HEK293 (cell line): ENCODE measurements around the gene TEKT5.

Source experiments
- CTCF ChIA-PET: fragments of 350-600 bp; formaldehyde crosslinking; extraction: SDS; loops from one replicate; lab custom pipeline; 2021; ENCODE audit warnings: antibody characterized with exemption; lab: Yijun Ruan, JAX
- POLR2A ChIA-PET: fragments of 300-600 bp; formaldehyde crosslinking; extraction: SDS; loops from one replicate; lab custom pipeline; 2020; ENCODE audit warnings: antibody characterized with exemption, inconsistent platforms; lab: Yijun Ruan, JAX
- H3K27ac ChIP-seq: fragments of 200-500 bp; sonication (Bioruptor generic); 2 replicates; pipeline ENCODE4 v1.5.1; 2014; ENCODE audit warnings: low read depth, low read length, control low read depth, inconsistent platforms; ENCODE audit errors: extremely low read depth
- H3K36me3 ChIP-seq, 2 experiments: fragments of 200-500 bp in 1 of 2; sonication (Bioruptor generic) in 1 of 2; 1 replicate in 1 of 2; 2 replicates in 1 of 2; pipeline ENCODE4 v1.5.1; 2014 to 2017; ENCODE audit warnings: inconsistent platforms in 2 of 2, low read length in 2 of 2; ENCODE audit not compliant: control insufficient read depth in 2 of 2, insufficient read depth in 1 of 2
- H3K4me1 ChIP-seq: fragments of 200-500 bp; sonication (Bioruptor generic); 2 replicates; pipeline ENCODE4 v1.5.1; 2014; ENCODE audit warnings: mild to moderate bottlenecking, low read length, inconsistent platforms; ENCODE audit not compliant: control insufficient read depth, insufficient read depth
- H3K4me3 ChIP-seq: 2 replicates; pipeline ENCODE4 v1.5.1; 2011; ENCODE audit warnings: low read depth, mild to moderate bottlenecking, control low read depth, low read length, moderate library complexity
- H3K9me3 ChIP-seq: fragments of 200-500 bp; sonication (Bioruptor generic); 2 replicates; pipeline ENCODE4 v1.5.1; 2014; ENCODE audit warnings: low read depth, low read length, inconsistent platforms; ENCODE audit not compliant: control insufficient read depth, insufficient read depth
- EGR2 ChIP-seq: fragments of 450-650 bp; formaldehyde crosslinking; IDR thresholded peaks from 2 replicates; pipeline ENCODE4 v1.5.1; 2016; ENCODE audit warnings: low read depth, missing biosample characterization, missing genetic modification characterization
- SP2 ChIP-seq: fragments of 450-650 bp; formaldehyde crosslinking; IDR thresholded peaks from 2 replicates; pipeline ENCODE4 v1.5.1; 2016; ENCODE audit warnings: missing biosample characterization, missing genetic modification characterization
- TCF7L2 ChIP-seq: IDR thresholded peaks from 2 replicates; pipeline ENCODE4 v1.6.1; 2011; ENCODE audit warnings: low read depth, mild to moderate bottlenecking, inconsistent platforms, low read length, moderate library complexity, borderline replicate concordance
- ZBTB21 ChIP-seq: fragments of 450-650 bp; formaldehyde crosslinking; IDR thresholded peaks from 2 replicates; pipeline ENCODE4 v1.5.1; 2017; ENCODE audit warnings: missing biosample characterization, missing genetic modification characterization
- ZBTB48 ChIP-seq: fragments of 450-650 bp; formaldehyde crosslinking; IDR thresholded peaks from 2 replicates; pipeline ENCODE4 v1.5.1; 2016; ENCODE audit warnings: missing biosample characterization, missing genetic modification characterization
- ZFP37 ChIP-seq: fragments of 450-650 bp; formaldehyde crosslinking; IDR thresholded peaks from 2 replicates; pipeline ENCODE4 v1.5.1; 2016; ENCODE audit warnings: missing biosample characterization, missing genetic modification characterization
- ZNF184 ChIP-seq: fragments of 450-650 bp; IDR thresholded peaks from 2 replicates; pipeline ENCODE4 v1.5.1; 2018; ENCODE audit warnings: missing biosample characterization, mild to moderate bottlenecking, missing genetic modification characterization
- ZNF211 ChIP-seq: fragments of 450-650 bp; formaldehyde crosslinking; IDR thresholded peaks from 2 replicates; pipeline ENCODE4 v1.5.1; 2016; ENCODE audit warnings: low read depth, missing biosample characterization, missing genetic modification characterization
- ZNF239 ChIP-seq: fragments of 450-650 bp; formaldehyde crosslinking; IDR thresholded peaks from 2 replicates; pipeline ENCODE4 v1.5.1; 2016; ENCODE audit warnings: missing biosample characterization, missing genetic modification characterization
- ZNF266 ChIP-seq: fragments of 450-650 bp; formaldehyde crosslinking; IDR thresholded peaks from 2 replicates; pipeline ENCODE4 v1.5.1; 2016; ENCODE audit warnings: missing biosample characterization, missing genetic modification characterization, low read depth
- ZNF660 ChIP-seq: fragments of 450-650 bp; IDR thresholded peaks from 2 replicates; pipeline ENCODE4 v1.5.1; 2018; ENCODE audit warnings: missing biosample characterization, mild to moderate bottlenecking, missing genetic modification characterization
- ZNF664 ChIP-seq: fragments of 450-650 bp; formaldehyde crosslinking; IDR thresholded peaks from 2 replicates; pipeline ENCODE4 v1.5.1; 2016; ENCODE audit warnings: missing biosample characterization, missing genetic modification characterization
- ZNF677 ChIP-seq: fragments of 450-650 bp; IDR thresholded peaks from 2 replicates; pipeline ENCODE4 v1.5.0; 2018; ENCODE audit warnings: missing biosample characterization, mild to moderate bottlenecking, missing genetic modification characterization, moderate library complexity
- TF ChIP-seq, protein P1 (sequence below): fragments of 450-650 bp; formaldehyde crosslinking; IDR thresholded peaks from 2 replicates; pipeline ENCODE4 v1.5.1; 2016; ENCODE audit warnings: missing biosample characterization, missing genetic modification characterization
- TF ChIP-seq, protein P2 (sequence below): fragments of 450-650 bp; formaldehyde crosslinking; IDR thresholded peaks from 2 replicates; pipeline ENCODE4 v1.5.1; 2016; ENCODE audit warnings: missing biosample characterization, missing genetic modification characterization
- TF ChIP-seq, protein P3 (sequence below): fragments of 450-650 bp; formaldehyde crosslinking; IDR thresholded peaks from 2 replicates; pipeline ENCODE4 v1.5.1; 2016; ENCODE audit warnings: missing biosample characterization, missing genetic modification characterization
- TF ChIP-seq, protein P4 (sequence below): fragments of 450-650 bp; formaldehyde crosslinking; IDR thresholded peaks from 2 replicates; pipeline ENCODE4 v1.5.1; 2016; ENCODE audit warnings: missing biosample characterization, missing genetic modification characterization

Gene TEKT5

DNA sequence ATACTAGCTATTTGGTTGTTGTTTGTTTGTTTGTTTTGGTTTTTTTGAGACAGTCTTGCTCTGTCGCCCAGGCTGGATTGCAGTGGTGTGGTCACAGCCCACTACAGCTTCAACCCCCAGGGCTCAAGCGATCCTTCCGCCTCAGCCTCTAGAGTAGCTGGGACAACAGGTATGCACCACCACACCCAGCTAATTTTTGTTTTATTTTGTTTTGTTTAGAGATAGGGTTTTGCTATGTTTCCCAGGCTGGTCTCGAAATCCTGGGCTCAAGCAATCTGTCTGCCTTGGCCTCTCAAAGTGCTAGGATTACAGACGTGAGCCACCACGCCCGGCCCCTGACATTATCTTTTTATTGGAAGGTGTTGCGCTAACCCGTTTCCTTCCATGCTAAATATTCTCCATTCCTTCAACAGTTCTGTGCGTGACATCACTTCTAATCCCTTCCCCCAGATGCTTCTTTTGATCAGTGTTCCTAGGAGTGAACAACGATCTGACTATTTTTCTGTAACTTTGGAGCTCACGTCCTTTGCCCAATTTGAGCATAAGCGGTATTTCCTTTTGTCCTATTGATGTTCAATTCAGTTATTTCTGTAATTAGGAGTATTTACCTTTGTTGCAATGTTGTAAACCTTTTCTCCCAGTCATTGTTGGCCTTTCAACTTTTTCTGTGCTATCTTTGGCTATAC lies 84.1 kb downstream of the TEKT5 start (continued):
- TF ChIP-seq ZNF239 (tag by site-specific recombination): no peak
- TF ChIP-seq ZNF266 (tag by site-specific recombination): no peak
- TF ChIP-seq ZNF660 (tag by site-specific recombination): 0 out of 2 replicates have a peak, but pooled peaks have one; percentile 52
- TF ChIP-seq, protein P1, sequence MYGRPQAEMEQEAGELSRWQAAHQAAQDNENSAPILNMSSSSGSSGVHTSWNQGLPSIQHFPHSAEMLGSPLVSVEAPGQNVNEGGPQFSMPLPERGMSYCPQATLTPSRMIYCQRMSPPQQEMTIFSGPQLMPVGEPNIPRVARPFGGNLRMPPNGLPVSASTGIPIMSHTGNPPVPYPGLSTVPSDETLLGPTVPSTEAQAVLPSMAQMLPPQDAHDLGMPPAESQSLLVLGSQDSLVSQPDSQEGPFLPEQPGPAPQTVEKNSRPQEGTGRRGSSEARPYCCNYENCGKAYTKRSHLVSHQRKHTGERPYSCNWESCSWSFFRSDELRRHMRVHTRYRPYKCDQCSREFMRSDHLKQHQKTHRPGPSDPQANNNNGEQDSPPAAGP (tag by site-specific recombination): peak; percentile 23; the same call in 1 of the 2 replicates
- no peak for TF ChIP-seq ZNF664 (tag by site-specific recombination)
- TF ChIP-seq ZBTB21 (tag by site-specific recombination): no peak
- TF ChIP-seq EGR2: no peak
- TF ChIP-seq, protein P2, sequence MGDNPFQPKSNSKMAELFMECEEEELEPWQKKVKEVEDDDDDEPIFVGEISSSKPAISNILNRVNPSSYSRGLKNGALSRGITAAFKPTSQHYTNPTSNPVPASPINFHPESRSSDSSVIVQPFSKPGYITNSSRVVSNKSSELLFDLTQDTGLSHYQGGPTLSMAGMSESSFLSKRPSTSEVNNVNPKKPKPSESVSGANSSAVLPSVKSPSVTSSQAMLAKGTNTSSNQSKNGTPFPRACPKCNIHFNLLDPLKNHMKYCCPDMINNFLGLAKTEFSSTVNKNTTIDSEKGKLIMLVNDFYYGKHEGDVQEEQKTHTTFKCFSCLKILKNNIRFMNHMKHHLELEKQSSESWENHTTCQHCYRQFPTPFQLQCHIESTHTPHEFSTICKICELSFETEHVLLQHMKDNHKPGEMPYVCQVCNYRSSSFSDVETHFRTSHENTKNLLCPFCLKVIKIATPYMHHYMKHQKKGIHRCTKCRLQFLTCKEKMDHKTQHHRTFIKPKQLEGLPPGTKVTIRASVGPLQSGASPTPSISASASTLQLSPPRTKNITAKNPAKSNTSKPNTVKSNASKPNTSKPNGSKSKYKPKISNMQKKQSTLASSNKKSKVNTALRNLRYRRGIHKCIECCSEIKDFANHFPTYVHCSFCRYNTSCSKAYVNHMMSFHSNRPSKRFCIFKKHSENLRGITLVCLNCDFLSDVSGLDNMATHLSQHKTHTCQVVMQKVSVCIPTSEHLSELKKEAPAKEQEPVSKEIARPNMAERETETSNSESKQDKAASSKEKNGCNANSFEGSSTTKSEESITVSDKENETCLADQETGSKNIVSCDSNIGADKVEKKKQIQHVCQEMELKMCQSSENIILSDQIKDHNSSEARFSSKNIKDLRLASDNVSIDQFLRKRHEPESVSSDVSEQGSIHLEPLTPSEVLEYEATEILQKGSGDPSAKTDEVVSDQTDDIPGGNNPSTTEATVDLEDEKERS (tag by site-specific recombination): no peak
- no peak for TF ChIP-seq SP2 (tag by site-specific recombination)
- no peak for TF ChIP-seq TCF7L2
- no peak for TF ChIP-seq ZNF184
- TF ChIP-seq, protein P3, sequence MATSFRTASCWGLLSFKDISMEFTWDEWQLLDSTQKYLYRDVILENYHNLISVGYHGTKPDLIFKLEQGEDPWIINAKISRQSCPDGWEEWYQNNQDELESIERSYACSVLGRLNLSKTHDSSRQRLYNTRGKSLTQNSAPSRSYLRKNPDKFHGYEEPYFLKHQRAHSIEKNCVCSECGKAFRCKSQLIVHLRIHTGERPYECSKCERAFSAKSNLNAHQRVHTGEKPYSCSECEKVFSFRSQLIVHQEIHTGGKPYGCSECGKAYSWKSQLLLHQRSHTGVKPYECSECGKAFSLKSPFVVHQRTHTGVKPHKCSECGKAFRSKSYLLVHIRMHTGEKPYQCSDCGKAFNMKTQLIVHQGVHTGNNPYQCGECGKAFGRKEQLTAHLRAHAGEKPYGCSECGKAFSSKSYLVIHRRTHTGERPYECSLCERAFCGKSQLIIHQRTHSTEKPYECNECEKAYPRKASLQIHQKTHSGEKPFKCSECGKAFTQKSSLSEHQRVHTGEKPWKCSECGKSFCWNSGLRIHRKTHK (tag by site-specific recombination): no peak
- no peak for TF ChIP-seq ZFP37 (tag by site-specific recombination)
- TF ChIP-seq, protein P4, sequence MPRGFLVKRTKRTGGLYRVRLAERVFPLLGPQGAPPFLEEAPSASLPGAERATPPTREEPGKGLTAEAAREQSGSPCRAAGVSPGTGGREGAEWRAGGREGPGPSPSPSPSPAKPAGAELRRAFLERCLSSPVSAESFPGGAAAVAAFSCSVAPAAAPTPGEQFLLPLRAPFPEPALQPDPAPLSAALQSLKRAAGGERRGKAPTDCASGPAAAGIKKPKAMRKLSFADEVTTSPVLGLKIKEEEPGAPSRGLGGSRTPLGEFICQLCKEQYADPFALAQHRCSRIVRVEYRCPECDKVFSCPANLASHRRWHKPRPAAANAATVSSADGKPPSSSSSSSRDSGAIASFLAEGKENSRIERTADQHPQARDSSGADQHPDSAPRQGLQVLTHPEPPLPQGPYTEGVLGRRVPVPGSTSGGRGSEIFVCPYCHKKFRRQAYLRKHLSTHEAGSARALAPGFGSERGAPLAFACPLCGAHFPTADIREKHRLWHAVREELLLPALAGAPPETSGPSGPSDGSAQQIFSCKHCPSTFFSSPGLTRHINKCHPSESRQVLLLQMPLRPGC (tag by site-specific recombination): no peak
- no peak for TF ChIP-seq ZNF677
- no peak for TF ChIP-seq ZNF211
- TF ChIP-seq, all 188 proteins: peak for 10

DNA sequence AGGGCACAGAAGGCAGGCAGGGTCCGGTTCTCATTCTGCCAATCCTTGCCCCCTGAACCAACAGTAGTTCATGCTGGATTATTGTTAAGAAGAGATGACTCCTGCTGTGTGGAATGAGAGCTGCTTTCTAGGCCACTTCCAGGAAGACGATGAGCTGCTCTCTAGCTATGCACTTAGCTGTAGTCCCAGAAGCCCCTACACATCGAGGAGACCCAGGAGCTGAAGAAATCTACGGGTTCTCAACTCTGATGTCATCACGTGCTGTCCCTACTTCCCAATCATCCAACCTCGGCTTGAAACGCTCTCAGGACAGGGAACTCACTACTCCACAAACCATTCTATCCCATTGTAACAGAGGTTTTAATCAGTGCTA lies 85.3 kb downstream of the TEKT5 start:
- H3K36me3 ChIP-seq: no peaks in the 10 kb centered on the region
- POLR2A ChIA-PET: interaction anchor here (1.0 kb wide), 1 partner anchor 29 kb away, joined by 4 read pairs; the partner anchor contains the start of gene EMP2
- no peak for TF ChIP-seq ZBTB48 (tag by site-specific recombination)
- TF ChIP-seq, all 188 proteins: peak for 0
- H3K9me3 ChIP-seq: no peaks in the 10 kb centered on the region
- peaks cover 4% of the 10 kb centered on the region; the same call in 1 of the 2 replicates for H3K4me1 ChIP-seq
- H3K27ac ChIP-seq: no peak overlapping the region
- CTCF ChIA-PET: interaction anchor here (1.4 kb wide), 1 partner anchor 30 kb away, joined by 4 read pairs; no protein-coding TSS in a partner anchor
- no peak overlapping the region for H3K4me3 ChIP-seq
